ENCODE measurements around the gene PDE8A.
A peak's percentile ranks its signal among the peaks of the same experiment; 100 is the strongest.

Gene PDE8A

GRCh38 chr15:84979651-84980050, 2.0 kb upstream of the PDE8A start:
- no peak for DNase-seq (ENCODE audit: extremely low spot score)
- POLR2A ChIA-PET, result no interaction called here
- CTCF ChIA-PET, result interaction anchor here (0.8 to 3.4 kb wide), 7 partner anchors 8 to 189 kb away, joined by 3 to 17 read pairs (median 6); no protein-coding TSS in a partner anchor
- no peak for TF ChIP-seq CTCF (IDR thresholded peaks at IDR 0.05; ENCODE audit: control extremely low read depth, extremely low read depth, low read depth, missing control alignments)

DNA sequence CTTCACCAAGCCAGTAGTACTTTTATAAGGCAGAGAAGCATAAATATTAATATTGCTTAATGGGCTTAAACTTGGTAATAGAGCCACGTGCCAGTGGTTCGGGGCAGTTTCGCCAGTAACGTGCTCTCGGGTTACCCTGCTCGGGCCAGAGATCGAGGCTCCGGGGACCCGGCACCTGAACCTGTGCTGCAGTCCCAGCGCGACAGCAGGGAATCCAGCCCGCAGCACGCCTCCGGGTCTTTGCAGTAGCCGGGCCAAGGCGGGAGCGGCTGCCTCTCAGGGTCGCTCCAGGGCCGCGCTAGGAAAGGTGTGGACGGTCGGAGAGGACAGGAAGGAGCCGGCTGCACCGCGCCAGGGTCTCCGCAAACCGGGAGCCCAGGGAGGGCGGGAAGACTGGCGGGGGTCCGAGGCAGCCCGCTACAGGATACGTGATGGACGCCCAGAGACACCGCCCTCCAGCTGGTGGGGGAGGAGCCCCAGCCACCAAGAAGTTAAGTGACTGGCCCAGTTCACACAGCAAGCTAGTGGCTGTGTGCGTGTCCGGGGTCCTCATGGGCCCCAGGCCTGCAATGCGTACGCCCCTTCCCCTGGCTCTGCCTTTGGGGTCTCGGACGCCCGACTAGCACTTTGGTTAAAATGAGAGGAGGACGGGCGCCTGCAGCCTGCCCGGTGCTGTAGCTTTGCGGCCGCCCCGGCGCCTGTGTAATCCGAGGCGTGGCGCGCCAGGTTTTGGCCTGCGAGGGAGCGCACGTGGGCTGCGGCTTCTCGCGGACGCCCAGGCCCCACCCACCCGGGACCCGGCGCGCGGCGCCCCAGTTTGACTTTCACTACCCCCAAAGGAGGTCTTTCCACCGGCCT, 1.2 kb upstream of the PDE8A start:
- no peak for TF ChIP-seq CTCF (IDR thresholded peaks at IDR 0.05; ENCODE audit: control extremely low read depth, extremely low read depth, low read depth, missing control alignments)
- CTCF ChIA-PET, result interaction anchor here (0.8 to 3.4 kb wide), 11 partner anchors 8 to 188 kb away, joined by 3 to 17 read pairs (median 3); no protein-coding TSS in a partner anchor
- DNase-seq (ENCODE audit: extremely low spot score), result peak; percentile 85
- POLR2A ChIA-PET, result interaction anchor here (0.5 kb wide), 1 partner anchor 56 kb away, joined by 3 read pairs; no protein-coding TSS in a partner anchor

DNA sequence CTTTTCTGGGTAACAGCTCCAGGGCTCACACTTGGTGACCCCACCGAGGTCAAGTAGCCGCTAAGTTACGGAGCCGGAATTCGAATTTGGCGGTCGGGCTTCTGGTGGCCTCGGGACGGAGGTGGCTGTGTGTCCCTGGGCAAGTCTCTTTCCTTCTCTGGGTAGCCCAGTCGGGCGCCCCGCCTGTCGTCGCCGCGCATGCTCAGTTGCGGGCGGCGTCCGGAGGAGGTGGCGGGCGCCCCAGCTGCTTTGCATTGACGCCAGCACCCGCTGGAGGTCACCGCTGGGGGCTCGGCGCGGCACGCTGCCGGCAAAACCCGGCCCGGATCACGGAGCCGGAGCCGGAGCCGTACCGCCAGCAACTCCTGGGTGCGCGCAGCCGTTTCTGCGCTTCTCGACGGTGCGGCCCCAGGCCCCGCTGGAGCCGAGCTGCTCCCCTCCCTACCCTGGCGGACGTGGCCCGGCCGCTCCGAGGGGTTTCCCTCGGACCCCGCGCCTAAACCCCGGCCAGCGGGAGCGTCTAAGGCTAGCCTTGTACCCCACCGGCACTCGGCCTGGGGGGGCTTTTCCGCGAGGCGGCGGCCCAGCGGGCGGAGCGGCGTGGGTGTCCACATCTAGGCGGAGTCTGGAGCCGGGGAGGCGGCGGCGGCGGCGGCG, 474 bp upstream of the PDE8A start:
- ChIA-PET CTCF (interaction anchor here (1.0 to 3.4 kb wide), 6 partner anchors 11 to 66 kb away, joined by 3 to 17 read pairs (median 3); no protein-coding TSS in a partner anchor), POLR2A (interaction anchor here (0.5 kb wide), 1 partner anchor 56 kb away, joined by 3 read pairs; no protein-coding TSS in a partner anchor)
- DNase-seq (ENCODE audit: extremely low spot score), result peak; percentile 99
- TF ChIP-seq CTCF (IDR thresholded peaks at IDR 0.05; ENCODE audit: control extremely low read depth, extremely low read depth, low read depth, missing control alignments), result no peak

DNA sequence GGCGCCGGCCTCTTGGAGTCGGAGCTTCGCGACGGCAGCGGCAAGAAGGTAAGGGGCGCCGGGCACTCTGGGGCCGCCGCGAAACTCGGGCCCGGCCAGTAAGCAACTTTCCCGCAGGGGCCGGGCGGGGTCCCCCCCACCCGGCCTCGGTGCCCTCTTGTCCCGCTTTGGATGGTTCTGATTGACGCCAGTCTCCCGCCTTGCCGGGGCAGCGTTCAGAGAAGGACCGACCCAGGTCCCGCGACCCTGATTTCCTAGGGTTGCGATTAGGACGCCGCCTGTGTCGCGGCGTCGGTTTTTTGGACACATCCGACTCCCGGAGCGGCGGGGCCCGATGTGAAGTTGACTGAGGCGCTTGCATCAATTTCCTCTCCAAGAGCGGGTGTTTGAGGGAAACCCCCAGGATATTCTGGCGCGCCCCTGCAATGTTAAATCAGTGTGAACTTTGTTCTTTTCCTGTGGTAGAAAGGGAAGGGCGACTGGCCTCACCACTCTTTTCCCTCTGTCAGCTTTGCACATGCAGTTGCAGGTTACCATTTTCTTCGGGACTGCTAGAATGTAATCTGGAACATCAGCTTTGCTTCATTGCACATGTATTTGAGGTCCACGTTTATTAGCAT, 755 bp downstream of the PDE8A start:
- ChIA-PET POLR2A (no interaction called here), CTCF (interaction anchor here (1.4 to 1.6 kb wide), 5 partner anchors 11 to 61 kb away, joined by 3 to 6 read pairs (median 4); no protein-coding TSS in a partner anchor)
- no peak for TF ChIP-seq CTCF (IDR thresholded peaks at IDR 0.05; ENCODE audit: control extremely low read depth, extremely low read depth, low read depth, missing control alignments)
- no peak for DNase-seq (ENCODE audit: extremely low spot score)

- DNase-seq (ENCODE audit: extremely low spot score), result no peak
- ChIA-PET POLR2A (no interaction called here), CTCF (interaction anchor here (1.3 to 1.6 kb wide), 4 partner anchors 17 to 60 kb away, joined by 4 to 6 read pairs (median 4); no protein-coding TSS in a partner anchor)
- no peak for TF ChIP-seq CTCF (IDR thresholded peaks at IDR 0.05; ENCODE audit: control extremely low read depth, extremely low read depth, low read depth, missing control alignments)
These were observed 1.6 kb downstream of the PDE8A start for GRCh38 chr15:84983294-84983693.

GRCh38 chr15:84983711-84984110, 2.1 kb downstream of the PDE8A start:
- CTCF ChIA-PET, result interaction anchor here (1.3 to 1.6 kb wide), 4 partner anchors 17 to 60 kb away, joined by 4 to 6 read pairs (median 4); no protein-coding TSS in a partner anchor

More at GRCh38 chr15:84983711-84984110, 2.1 kb downstream of the PDE8A start:
- TF ChIP-seq CTCF (IDR thresholded peaks at IDR 0.05; ENCODE audit: control extremely low read depth, extremely low read depth, low read depth, missing control alignments), result no peak
- no peak for DNase-seq (ENCODE audit: extremely low spot score)
- POLR2A ChIA-PET, result no interaction called here
